GM19395 (cell line): ENCODE results near the gene ZNF83.
A peak's percentile ranks its signal among the peaks of the same experiment; 100 is the strongest.
"Not testable (repeated sequence)": the region's sequence is repeated elsewhere in the genome, so short reads cannot be mapped to it uniquely, and the experiment has no call there.

Source experiments
- ATAC-seq: cut with Tn5 transposase; IDR thresholded peaks from one replicate; pipeline ENCODE4 v1.9.1; 2021; ENCODE audit warnings: mild to moderate bottlenecking, moderate library complexity; ENCODE audit not compliant: unreplicated experiment

Gene ZNF83

GRCh38 chr19:52570000-52570861 lies 67.9 kb downstream of the ZNF83 start, which contains the start of gene ZNF701:
Gene ZNF701, plus strand, starts transcription at chr19:52570287. Its CDS starts 3,861 bp downstream, at chr19:52574148.
- peak; percentile 88 for ATAC-seq

DNA sequence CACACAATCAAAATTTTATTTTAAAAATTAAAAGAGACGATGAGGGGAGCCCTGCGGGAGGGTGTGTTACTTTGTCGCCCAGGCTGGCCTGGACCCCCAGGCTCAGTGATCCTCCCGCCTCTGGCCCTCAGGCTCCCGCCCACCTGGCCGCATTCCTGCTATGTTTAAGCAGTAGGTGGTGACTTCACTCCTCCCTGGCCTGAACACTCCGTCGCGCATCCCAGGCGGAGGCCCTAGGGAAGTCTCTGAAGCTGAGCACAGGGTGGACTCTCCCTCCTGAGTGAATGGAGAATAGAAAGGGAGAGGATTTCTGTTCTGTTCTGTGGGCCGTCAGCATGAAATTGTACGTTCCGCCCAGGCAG lies 68.5 kb downstream of the ZNF83 start:
- ATAC-seq, result not testable (repeated sequence)

- no peak for ATAC-seq
Measured at GRCh38 chr19:52567921-52568320, 70.2 kb downstream of the ZNF83 start.

DNA sequence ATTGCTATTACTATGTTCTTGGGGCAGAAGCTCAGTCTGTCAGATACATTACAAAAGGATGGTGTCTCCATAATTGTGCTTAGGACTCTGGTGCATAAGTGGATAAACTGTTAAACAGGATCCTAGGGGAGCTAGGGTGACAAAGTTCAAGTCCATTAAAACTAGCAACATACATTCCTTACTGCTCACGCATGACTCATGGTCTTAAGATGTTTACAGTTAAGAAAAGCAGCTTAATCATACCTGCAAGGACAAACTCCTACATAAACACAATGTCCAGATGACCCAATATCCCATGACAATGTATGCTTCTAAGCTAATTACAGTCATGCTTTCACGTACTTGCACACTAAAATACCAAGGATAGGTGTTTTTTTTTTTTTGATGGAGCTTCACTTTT lies 71.6 kb downstream of the ZNF83 start:
- no peak for ATAC-seq

DNA sequence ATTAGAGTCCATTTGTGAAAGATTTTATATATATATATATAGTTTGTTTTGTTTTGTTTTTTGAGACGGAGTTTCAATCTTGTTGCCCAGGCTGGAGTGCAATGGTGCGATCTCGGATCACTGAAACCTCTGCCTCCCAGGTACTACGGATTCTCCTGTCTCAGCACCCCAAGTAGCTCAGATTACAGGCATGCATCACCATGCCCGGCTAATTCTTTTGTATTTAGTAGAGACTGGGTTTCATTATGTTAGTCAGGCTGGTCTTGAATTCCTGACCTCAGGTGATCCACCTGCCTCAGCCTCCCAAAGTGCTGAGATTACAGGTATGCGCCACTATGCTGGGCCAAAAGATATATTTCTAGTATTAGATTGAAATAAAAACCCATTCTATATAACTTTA lies 72.0 kb downstream of the ZNF83 start:
- no peak for ATAC-seq
